HepG2 (cell line): ENCODE results near the gene APOC1. TPM values are rescaled to one million over a fixed set of nuclear protein-coding genes. Genes with fewer than 3 reads are reported as not detected.

Experiments
- AHR ChIP-seq: IDR thresholded peaks from 2 replicates; pipeline ENCODE4 v1.6.1; 2018; ENCODE audit warnings: missing genetic modification reagents, missing compliant biosample characterization
- ATF7 ChIP-seq, 2 experiments: fragments of 450-650 bp in 1 of 2; sonication (generic) in 1 of 2; formaldehyde crosslinking in 1 of 2; IDR thresholded peaks; 2 replicates each; pipeline versions ENCODE4 v1.4.0 to v1.6.1; 2016 to 2020; ENCODE audit warnings: antibody characterized with exemption in 1 of 2, mild to moderate bottlenecking in 1 of 2, missing genetic modification reagents in 1 of 2
- BORCS8-MEF2B ChIP-seq: sonication (generic); formaldehyde crosslinking; IDR thresholded peaks from 2 replicates; pipeline ENCODE4 v1.8.0; 2022; ENCODE audit warnings: mild to moderate bottlenecking, missing genetic modification reagents
- CBX1 ChIP-seq: IDR thresholded peaks from one replicate; pipeline ENCODE4 v1.6.1; 2016; ENCODE audit warnings: antibody characterized with exemption, low read depth
- CREM ChIP-seq, 2 experiments: sonication (generic) in 1 of 2; formaldehyde crosslinking in 1 of 2; IDR thresholded peaks; 2 replicates each; pipeline versions ENCODE4 v1.4.0 to v1.6.1; 2016 to 2020; ENCODE audit warnings: antibody characterized with exemption in 1 of 2, mild to moderate bottlenecking in 1 of 2, missing genetic modification reagents in 1 of 2
- E2F2 ChIP-seq: sonication (generic); formaldehyde crosslinking; IDR thresholded peaks from 2 replicates; pipeline ENCODE4 v1.4.0; 2020; ENCODE audit warnings: missing genetic modification reagents, borderline replicate concordance
- GABPA ChIP-seq, 2 experiments: IDR thresholded peaks; 2 replicates each; pipeline ENCODE4 v1.6.1; 2011 to 2016; ENCODE audit warnings: low read depth in 2 of 2, low read length in 1 of 2, missing biosample characterization in 1 of 2, missing genetic modification characterization in 1 of 2
- GABPB1 ChIP-seq: IDR thresholded peaks from 2 replicates; pipeline ENCODE4 v1.6.1; 2016; ENCODE audit warnings: mild to moderate bottlenecking, missing genetic modification reagents, moderate library complexity, missing compliant biosample characterization
- NFYB ChIP-seq: sonication (generic); formaldehyde crosslinking; IDR thresholded peaks from 2 replicates; pipeline ENCODE4 v1.4.0; 2020; ENCODE audit warnings: missing genetic modification reagents
- PAX8 ChIP-seq: sonication (generic); formaldehyde crosslinking; IDR thresholded peaks from 2 replicates; pipeline ENCODE4 v1.8.0; 2022; ENCODE audit warnings: mild to moderate bottlenecking, missing genetic modification reagents, borderline replicate concordance
- SP5 ChIP-seq: IDR thresholded peaks from 2 replicates; pipeline ENCODE4 v1.6.1; 2016; ENCODE audit warnings: low read depth, borderline replicate concordance
- ZNF225 ChIP-seq: sonication (generic); formaldehyde crosslinking; IDR thresholded peaks from 2 replicates; pipeline ENCODE4 v1.4.0; 2020; ENCODE audit warnings: mild to moderate bottlenecking, missing genetic modification reagents
- ZNF788 ChIP-seq: sonication (generic); formaldehyde crosslinking; IDR thresholded peaks from 2 replicates; pipeline ENCODE4 v1.5.0; 2020; ENCODE audit warnings: mild to moderate bottlenecking, missing genetic modification reagents, borderline replicate concordance
- ZSCAN22 ChIP-seq: sonication (generic); formaldehyde crosslinking; IDR thresholded peaks from 2 replicates; pipeline ENCODE4 v1.4.0; 2020; ENCODE audit warnings: mild to moderate bottlenecking, missing genetic modification reagents
- polyA plus RNA-seq, 8 experiments: library from polyadenylated mRNA; depleted of rRNA in 3 of 8; stranded (reverse) in 7 of 8; unstranded in 1 of 8; fragments of >200 nt; fragmentation: Illumina TruSeq in 4 of 8; extraction: Trizol in 4 of 8; gene quantifications; 2 replicates each; pipeline versions ENCODE4 v1.2.1 to v1.2.3, GENCODE V29; 2011 to 2016; ENCODE audit warnings: low read depth in 4 of 8, missing spikeins in 1 of 8, mixed read lengths in 1 of 8; ENCODE audit not compliant: insufficient read depth in 1 of 8
- total RNA-seq, 5 experiments: library from RNA; depleted of rRNA; stranded (reverse); fragments of >200 nt; fragmentation: Illumina TruSeq; extraction: Trizol; gene quantifications; 2 replicates each; pipeline ENCODE4 v1.2.3, GENCODE V29; 2016; ENCODE audit warnings: low read depth in 1 of 5
- TF ChIP-seq, protein P1 (sequence below): sonication (generic); formaldehyde crosslinking; IDR thresholded peaks from one replicate; pipeline ENCODE4 v1.5.1; 2020; ENCODE audit warnings: mild to moderate bottlenecking, missing genetic modification reagents; ENCODE audit errors: not compliant biosample characterization
- TF ChIP-seq, protein P2 (sequence below), 2 experiments: sonication (generic) in 1 of 2; formaldehyde crosslinking in 1 of 2; IDR thresholded peaks; 2 replicates each; pipeline versions ENCODE4 v1.5.1 to v1.6.1; 2011 to 2020; ENCODE audit warnings: borderline replicate concordance in 1 of 2, low read depth in 1 of 2, low read length in 1 of 2, mild to moderate bottlenecking in 1 of 2, missing genetic modification reagents in 1 of 2, moderate library complexity in 1 of 2

Gene APOC1
- total and polyA plus RNA-seq, 2 of the 13 experiments (the other 11 are each of a cell fraction or from before 2014, with no cell fraction given), result 600 to 1,235 TPM

- TF ChIP-seq, protein P1, sequence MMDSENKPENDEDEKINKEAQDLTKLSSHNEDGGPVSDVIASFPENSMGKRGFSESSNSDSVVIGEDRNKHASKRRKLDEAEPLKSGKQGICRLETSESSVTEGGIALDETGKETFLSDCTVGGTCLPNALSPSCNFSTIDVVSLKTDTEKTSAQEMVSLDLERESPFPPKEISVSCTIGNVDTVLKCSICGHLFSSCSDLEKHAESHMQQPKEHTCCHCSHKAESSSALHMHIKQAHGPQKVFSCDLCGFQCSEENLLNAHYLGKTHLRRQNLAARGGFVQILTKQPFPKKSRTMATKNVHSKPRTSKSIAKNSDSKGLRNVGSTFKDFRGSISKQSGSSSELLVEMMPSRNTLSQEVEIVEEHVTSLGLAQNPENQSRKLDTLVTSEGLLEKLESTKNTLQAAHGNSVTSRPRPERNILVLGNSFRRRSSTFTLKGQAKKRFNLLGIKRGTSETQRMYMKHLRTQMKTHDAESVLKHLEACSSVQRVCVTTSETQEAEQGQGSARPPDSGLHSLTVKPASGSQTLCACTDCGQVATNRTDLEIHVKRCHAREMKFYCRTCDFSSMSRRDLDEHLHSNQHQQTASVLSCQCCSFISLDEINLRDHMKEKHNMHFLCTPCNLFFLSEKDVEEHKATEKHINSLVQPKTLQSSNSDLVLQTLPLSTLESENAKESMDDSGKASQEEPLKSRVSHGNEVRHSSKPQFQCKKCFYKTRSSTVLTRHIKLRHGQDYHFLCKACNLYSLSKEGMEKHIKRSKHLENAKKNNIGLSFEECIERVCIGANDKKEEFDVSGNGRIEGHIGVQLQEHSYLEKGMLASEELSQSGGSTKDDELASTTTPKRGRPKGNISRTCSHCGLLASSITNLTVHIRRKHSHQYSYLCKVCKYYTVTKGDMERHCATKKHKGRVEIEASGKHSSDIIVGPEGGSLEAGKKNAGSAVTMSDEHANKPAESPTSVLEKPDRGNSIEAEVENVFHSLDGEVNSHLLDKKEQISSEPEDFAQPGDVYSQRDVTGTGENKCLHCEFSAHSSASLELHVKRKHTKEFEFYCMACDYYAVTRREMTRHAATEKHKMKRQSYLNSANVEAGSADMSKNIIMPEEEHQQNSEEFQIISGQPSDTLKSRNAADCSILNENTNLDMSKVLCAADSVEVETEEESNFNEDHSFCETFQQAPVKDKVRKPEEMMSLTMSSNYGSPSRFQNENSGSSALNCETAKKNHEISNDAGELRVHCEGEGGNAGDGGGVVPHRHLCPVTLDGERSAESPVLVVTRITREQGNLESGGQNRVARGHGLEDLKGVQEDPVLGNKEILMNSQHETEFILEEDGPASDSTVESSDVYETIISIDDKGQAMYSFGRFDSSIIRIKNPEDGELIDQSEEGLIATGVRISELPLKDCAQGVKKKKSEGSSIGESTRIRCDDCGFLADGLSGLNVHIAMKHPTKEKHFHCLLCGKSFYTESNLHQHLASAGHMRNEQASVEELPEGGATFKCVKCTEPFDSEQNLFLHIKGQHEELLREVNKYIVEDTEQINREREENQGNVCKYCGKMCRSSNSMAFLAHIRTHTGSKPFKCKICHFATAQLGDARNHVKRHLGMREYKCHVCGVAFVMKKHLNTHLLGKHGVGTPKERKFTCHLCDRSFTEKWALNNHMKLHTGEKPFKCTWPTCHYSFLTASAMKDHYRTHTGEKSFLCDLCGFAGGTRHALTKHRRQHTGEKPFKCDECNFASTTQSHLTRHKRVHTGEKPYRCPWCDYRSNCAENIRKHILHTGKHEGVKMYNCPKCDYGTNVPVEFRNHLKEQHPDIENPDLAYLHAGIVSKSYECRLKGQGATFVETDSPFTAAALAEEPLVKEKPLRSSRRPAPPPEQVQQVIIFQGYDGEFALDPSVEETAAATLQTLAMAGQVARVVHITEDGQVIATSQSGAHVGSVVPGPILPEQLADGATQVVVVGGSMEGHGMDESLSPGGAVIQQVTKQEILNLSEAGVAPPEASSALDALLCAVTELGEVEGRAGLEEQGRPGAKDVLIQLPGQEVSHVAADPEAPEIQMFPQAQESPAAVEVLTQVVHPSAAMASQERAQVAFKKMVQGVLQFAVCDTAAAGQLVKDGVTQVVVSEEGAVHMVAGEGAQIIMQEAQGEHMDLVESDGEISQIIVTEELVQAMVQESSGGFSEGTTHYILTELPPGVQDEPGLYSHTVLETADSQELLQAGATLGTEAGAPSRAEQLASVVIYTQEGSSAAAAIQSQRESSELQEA (CRISPR knock-in tag), result peak; percentile 25
- TF ChIP-seq E2F2 (CRISPR knock-in tag) (no peak), GABPB1 (peak; percentile 45), ZNF225 (CRISPR knock-in tag) (0 out of 2 replicates have a peak, but pooled peaks have one; percentile 68), SP5 (CRISPR knock-in tag) (0 out of 2 replicates have a peak, but pooled peaks have one; percentile 67), ATF7 (IDR thresholded peaks at IDR 0.05) (no peak), ATF7 (CRISPR knock-in tag; IDR thresholded peaks at IDR 0.05) (peak; percentile 49; the same call in 1 of the 2 replicates), ZSCAN22 (no peak), AHR (CRISPR knock-in tag) (no peak), GABPA (IDR thresholded peaks at IDR 0.05; ENCODE audit: low read depth, low read length) (no peak), GABPA (CRISPR knock-in tag; IDR thresholded peaks at IDR 0.05; ENCODE audit: low read depth) (no peak), NFYB (CRISPR knock-in tag) (peak; percentile 33; the same call in 1 of the 2 replicates), CBX1 (peak; percentile 70), PAX8 (CRISPR knock-in tag) (peak; percentile 92; the same call in 1 of the 2 replicates), BORCS8-MEF2B (CRISPR knock-in tag) (0 out of 2 replicates have a peak, but pooled peaks have one; percentile 44), CREM (IDR thresholded peaks at IDR 0.05) (peak; percentile 22; the same call in 1 of the 2 replicates), CREM (CRISPR knock-in tag; IDR thresholded peaks at IDR 0.05) (no peak), ZNF788 (CRISPR knock-in tag) (peak; percentile 21; the same call in 1 of the 2 replicates)
- TF ChIP-seq, protein P2, sequence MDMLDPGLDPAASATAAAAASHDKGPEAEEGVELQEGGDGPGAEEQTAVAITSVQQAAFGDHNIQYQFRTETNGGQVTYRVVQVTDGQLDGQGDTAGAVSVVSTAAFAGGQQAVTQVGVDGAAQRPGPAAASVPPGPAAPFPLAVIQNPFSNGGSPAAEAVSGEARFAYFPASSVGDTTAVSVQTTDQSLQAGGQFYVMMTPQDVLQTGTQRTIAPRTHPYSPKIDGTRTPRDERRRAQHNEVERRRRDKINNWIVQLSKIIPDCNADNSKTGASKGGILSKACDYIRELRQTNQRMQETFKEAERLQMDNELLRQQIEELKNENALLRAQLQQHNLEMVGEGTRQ (IDR thresholded peaks at IDR 0.05; ENCODE audit: low read depth, low read length), result no peak
- TF ChIP-seq, protein P2 (CRISPR knock-in tag; IDR thresholded peaks at IDR 0.05; ENCODE audit: borderline replicate concordance), result peak; percentile 65; the same call in 1 of the 2 replicates
Measured at GRCh38 chr19:44905437-44906160, 8.8 kb upstream of the APOC1 start, which contains the start of gene APOE (continued).
